GM23338 (cell line): ENCODE measurements around the gene ARHGAP19. TPM values are rescaled to one million over a fixed set of nuclear protein-coding genes. Genes with fewer than 3 reads are reported as not detected.

Source experiments
- ATAC-seq: fragments of 200-7000 bp; cut with Tn5 transposase; 3 replicates; pipeline ENCODE4 v1.9.1; 2020
- DNase-seq: peaks from one replicate; pipeline ENCODE4 v3.0.0-alpha.2; 2015; ENCODE audit warnings: low spot score
- H2AFZ ChIP-seq: fragments of 200-600 bp; sonication (generic); 2 replicates; pipeline ENCODE4 v1.8.0; 2016; ENCODE audit warnings: antibody characterized with exemption, mild to moderate bottlenecking, moderate library complexity
- H3F3A ChIP-seq: fragments of 200-600 bp; sonication (generic); replicated peaks from 2 replicates; pipeline ENCODE4 v1.8.0; 2017; ENCODE audit warnings: antibody characterized with exemption, mixed run types, low read depth
- H3K27ac ChIP-seq: fragments of 200-600 bp; sonication (generic); 2 replicates; pipeline ENCODE4 v1.6.1; 2016; ENCODE audit warnings: low read depth
- H3K27me3 ChIP-seq: fragments of 200-600 bp; sonication (generic); 2 replicates; pipeline ENCODE4 v1.8.0; 2016; ENCODE audit warnings: mild to moderate bottlenecking, mixed run types, moderate library complexity; ENCODE audit not compliant: insufficient read depth
- H3K36me3 ChIP-seq: fragments of 200-600 bp; sonication (generic); 2 replicates; pipeline ENCODE4 v1.8.0; 2016; ENCODE audit warnings: mild to moderate bottlenecking; ENCODE audit not compliant: insufficient read depth
- H3K4me1 ChIP-seq: fragments of 200-600 bp; sonication (generic); 2 replicates; pipeline ENCODE4 v1.8.0; 2016; ENCODE audit warnings: mild to moderate bottlenecking, moderate library complexity; ENCODE audit not compliant: insufficient read depth
- H3K4me2 ChIP-seq: fragments of 200-600 bp; sonication (generic); 2 replicates; pipeline ENCODE4 v1.7.1; 2017; ENCODE audit warnings: mixed run types
- H3K4me3 ChIP-seq: fragments of 200-600 bp; sonication (generic); 2 replicates; pipeline ENCODE4 v1.6.1; 2016; ENCODE audit warnings: mixed run types
- H3K79me2 ChIP-seq: fragments of 200-600 bp; sonication (generic); replicated peaks from 2 replicates; pipeline ENCODE4 v1.8.0; 2017; ENCODE audit warnings: mild to moderate bottlenecking; ENCODE audit not compliant: insufficient read depth
- H3K9me2 ChIP-seq: fragments of 200-600 bp; sonication (generic); 2 replicates; pipeline ENCODE4 v1.8.0; 2017; ENCODE audit not compliant: insufficient read depth
- H4K20me1 ChIP-seq: fragments of 200-600 bp; sonication (generic); replicated peaks from 2 replicates; pipeline ENCODE4 v1.8.0; 2017; ENCODE audit warnings: mild to moderate bottlenecking; ENCODE audit not compliant: insufficient read depth
- H3K27ac Mint-ChIP-seq: 2 replicates; pipeline ENCODE4 v1.8.0; 2020; ENCODE audit warnings: inconsistent platforms, mild to moderate bottlenecking, moderate library complexity, mixed read lengths
- H3K27me3 Mint-ChIP-seq: 3 replicates; pipeline ENCODE4 v1.8.0; 2022; ENCODE audit warnings: low read depth, mild to moderate bottlenecking, moderate library complexity, mixed read lengths, inconsistent platforms; ENCODE audit not compliant: insufficient read depth, poor library complexity
- H3K36me3 Mint-ChIP-seq: 3 replicates; pipeline ENCODE4 v1.8.0; 2021; ENCODE audit warnings: low read depth, mild to moderate bottlenecking, inconsistent platforms, moderate library complexity, mixed read lengths
- H3K4me1 Mint-ChIP-seq: 3 replicates; pipeline ENCODE4 v1.8.0; 2020; ENCODE audit warnings: mild to moderate bottlenecking, inconsistent platforms, mixed read lengths
- H3K4me3 Mint-ChIP-seq: 3 replicates; pipeline ENCODE4 v1.8.0; 2021; ENCODE audit warnings: moderate library complexity, mild to moderate bottlenecking, inconsistent platforms, mixed read lengths
- H3K9me3 Mint-ChIP-seq: 3 replicates; pipeline ENCODE4 v1.8.0; 2020; ENCODE audit warnings: moderate library complexity, mild to moderate bottlenecking, inconsistent platforms, mixed read lengths
- CREB1 ChIP-seq: fragments of 250-450 bp; sonication (Bioruptor Pico); IDR thresholded peaks from 2 replicates; pipeline ENCODE4 v1.5.0; 2020; ENCODE audit warnings: low read depth, mild to moderate bottlenecking, moderate library complexity
- CTCF ChIP-seq, 2 experiments: fragments of 200-600 bp in 1 of 2; sonication (generic) in 1 of 2; conservative IDR thresholded peaks; 2 replicates each; pipeline versions ENCODE4 v1.5.1 to v1.6.1; 2016 to 2017; ENCODE audit warnings: antibody characterized with exemption in 2 of 2, low read depth in 2 of 2, mild to moderate bottlenecking in 2 of 2, moderate library complexity in 1 of 2
- ETS1 ChIP-seq: IDR thresholded peaks from 2 replicates; pipeline ENCODE4 v1.6.1; 2016; ENCODE audit warnings: antibody characterized with exemption
- EZH2 ChIP-seq: fragments of 200-600 bp; sonication (generic); IDR thresholded peaks from one replicate; pipeline ENCODE4 v1.8.0; 2017; ENCODE audit warnings: antibody characterized with exemption, mild to moderate bottlenecking, low read depth; ENCODE audit not compliant: unreplicated experiment
- EZH2phosphoT487 ChIP-seq: fragments of 200-600 bp; sonication (generic); IDR thresholded peaks from one replicate; pipeline ENCODE4 v1.8.1; 2018; ENCODE audit warnings: antibody characterized with exemption; ENCODE audit not compliant: unreplicated experiment
- JUNB ChIP-seq: IDR thresholded peaks from one replicate; pipeline ENCODE4 v1.6.1; 2016; ENCODE audit warnings: antibody characterized with exemption; ENCODE audit not compliant: unreplicated experiment
- NANOG ChIP-seq: IDR thresholded peaks from 2 replicates; pipeline ENCODE4 v1.6.1; 2016; ENCODE audit warnings: antibody characterized with exemption, borderline replicate concordance
- POLR2AphosphoS5 ChIP-seq: IDR thresholded peaks from 2 replicates; pipeline ENCODE4 v1.6.1; 2016; ENCODE audit warnings: antibody characterized with exemption, low read depth
- STAT1 ChIP-seq: IDR thresholded peaks from one replicate; pipeline ENCODE4 v1.6.1; 2016; ENCODE audit warnings: antibody characterized with exemption; ENCODE audit not compliant: unreplicated experiment
- ZNF114 ChIP-seq: fragments of 250-450 bp; sonication (Bioruptor Pico); IDR thresholded peaks from 2 replicates; pipeline ENCODE4 v1.5.0; 2020; ENCODE audit warnings: mild to moderate bottlenecking, moderate library complexity
- ZNF331 ChIP-seq: fragments of 250-450 bp; sonication (Bioruptor Pico); IDR thresholded peaks from 2 replicates; pipeline ENCODE4 v1.5.0; 2020; ENCODE audit warnings: low read depth, mild to moderate bottlenecking, moderate library complexity
- ZNF462 ChIP-seq: fragments of 250-450 bp; sonication (Bioruptor Pico); IDR thresholded peaks from 2 replicates; pipeline ENCODE4 v1.5.0; 2020; ENCODE audit warnings: mild to moderate bottlenecking, moderate library complexity
- polyA plus RNA-seq: library from polyadenylated mRNA; unstranded; fragments of >200 nt; fragmentation: Nextera tagmentation; extraction: Ambion mirVana; gene quantifications from 2 replicates; pipeline ENCODE4 v1.2.1, GENCODE V29; 2016
- total RNA-seq: library from RNA; depleted of rRNA; stranded (reverse); fragments of >200 nt; shearing (Covaris generic); gene quantifications from 2 replicates; pipeline ENCODE4 v1.2.3, GENCODE V29; 2014

The ARHGAP19 gene
- total and polyA plus RNA-seq, 2 experiments from 2014 or later = 11.5 to 38.8 TPM

- no peaks in the 10 kb centered on the region for H3K9me2 ChIP-seq
- no peaks in the 10 kb centered on the region for H3K4me1 ChIP-seq
- Mint-ChIP-seq H3K36me3 (no peaks in the 10 kb centered on the region), H3K27me3 (peaks cover 5% of the 10 kb centered on the region), H3K27ac (no peak overlapping the region), H3K4me1 (peaks cover 5% of the 10 kb centered on the region), H3K9me3 (no peaks in the 10 kb centered on the region), H3K4me3 (no peak overlapping the region)
- H2AFZ ChIP-seq = no peak overlapping the region
- DNase-seq (no peak), ATAC-seq (no peak)
- H3K27ac ChIP-seq = no peak overlapping the region
- H3K4me3 ChIP-seq = no peak overlapping the region
- H3K27me3 ChIP-seq = 0 out of 2 replicates have a peak, but pooled peaks cover 5% of the 10 kb centered on the region
- no peak overlapping the region for H3K4me2 ChIP-seq
- H3F3A ChIP-seq = no peaks in the 10 kb centered on the region
- H3K36me3 ChIP-seq = no peaks in the 10 kb centered on the region
- H3K79me2 ChIP-seq = no peaks in the 10 kb centered on the region
- no peaks in the 10 kb centered on the region for H4K20me1 ChIP-seq
- TF ChIP-seq POLR2AphosphoS5 = no peak
- no peak for TF ChIP-seq ZNF331 (CRISPR knock-in tag)
- TF ChIP-seq ZNF462 (CRISPR knock-in tag) = no peak
Observed at GRCh38 chr10:97174941-97175340, 117.5 kb downstream of the ARHGAP19 start.

- Histone ChIP-seq H3K36me3 (no peaks in the 10 kb centered on the region), H3K4me3 (no peak overlapping the region), H3K27me3 (0 out of 2 replicates have a peak, but pooled peaks cover 5% of the 10 kb centered on the region), H3F3A (no peaks in the 10 kb centered on the region), H3K4me2 (no peak overlapping the region), H3K79me2 (no peaks in the 10 kb centered on the region), H2AFZ (no peak overlapping the region), H3K9me2 (no peaks in the 10 kb centered on the region), H3K27ac (no peak overlapping the region), H3K4me1 (no peaks in the 10 kb centered on the region), H4K20me1 (no peaks in the 10 kb centered on the region)
- Mint-ChIP-seq H3K27ac (no peak overlapping the region), H3K27me3 (peaks cover 4% of the 10 kb centered on the region), H3K9me3 (no peaks in the 10 kb centered on the region), H3K36me3 (no peaks in the 10 kb centered on the region), H3K4me3 (no peak overlapping the region), H3K4me1 (peaks cover 7% of the 10 kb centered on the region; the same call in 2 of the 3 replicates)
- ATAC-seq = no peak
- no peak for DNase-seq
- TF ChIP-seq JUNB (no peak), ZNF114 (no peak), ZNF331 (CRISPR knock-in tag) (no peak), EZH2phosphoT487 (no peak), STAT1 (no peak), ETS1 (no peak), CREB1 (CRISPR knock-in tag) (no peak), EZH2 (no peak), CTCF (conservative IDR thresholded peaks at IDR 0.05; ENCODE audit: low read depth in 2 of 2) (no peak), POLR2AphosphoS5 (no peak), NANOG (no peak)
Observed at GRCh38 chr10:97174276-97174775, 118.1 kb downstream of the ARHGAP19 start.
